ENCODE results near the gene ZNF124.
"Not testable (repeated sequence)": the region's sequence is repeated elsewhere in the genome, so short reads cannot be mapped to it uniquely, and the experiment has no call there.

ZNF124 gene

GRCh38 chr1:247172996-247173395 lies 1.2 kb upstream of the ZNF124 start:
- DNase-seq (ENCODE audit: low spot score), result no peak
- TF ChIP-seq CTCF (IDR thresholded peaks at IDR 0.05; ENCODE audit: extremely low read depth, missing control alignments), result no peak

- not testable (repeated sequence) for DNase-seq (ENCODE audit: low spot score)
These were observed 377 bp downstream of the ZNF124 start for GRCh38 chr1:247171443-247171842.

GRCh38 chr1:247165674-247166073 lies 6.1 kb downstream of the ZNF124 start:
- no peak for DNase-seq (ENCODE audit: low spot score)

GRCh38 chr1:247164694-247165093 lies 7.1 kb downstream of the ZNF124 start:
- DNase-seq (ENCODE audit: low spot score), result no peak
- TF ChIP-seq CTCF (IDR thresholded peaks at IDR 0.05; ENCODE audit: extremely low read depth, missing control alignments), result no peak

More at GRCh38 chr1:247165674-247166073, 6.1 kb downstream of the ZNF124 start:
- no peak for TF ChIP-seq CTCF (IDR thresholded peaks at IDR 0.05; ENCODE audit: extremely low read depth, missing control alignments)

GRCh38 chr1:247156787-247157232 lies 15.0 kb downstream of the ZNF124 start:
- no peak for DNase-seq (ENCODE audit: low spot score)
- no peak for TF ChIP-seq CTCF (IDR thresholded peaks at IDR 0.05; ENCODE audit: extremely low read depth, missing control alignments)

GRCh38 chr1:247147781-247148180 lies 24.0 kb downstream of the ZNF124 start:
- TF ChIP-seq CTCF (IDR thresholded peaks at IDR 0.05; ENCODE audit: extremely low read depth, missing control alignments), result no peak
- DNase-seq (ENCODE audit: low spot score), result no peak

GRCh38 chr1:247147120-247147519 lies 24.7 kb downstream of the ZNF124 start:
- DNase-seq (ENCODE audit: low spot score), result not testable (repeated sequence)

GRCh38 chr1:247146671-247147070 lies 25.1 kb downstream of the ZNF124 start:
- no peak for DNase-seq (ENCODE audit: low spot score)
- TF ChIP-seq CTCF (IDR thresholded peaks at IDR 0.05; ENCODE audit: extremely low read depth, missing control alignments), result no peak

- DNase-seq (ENCODE audit: low spot score), result no peak
- TF ChIP-seq CTCF (IDR thresholded peaks at IDR 0.05; ENCODE audit: extremely low read depth, missing control alignments), result no peak
These were observed 26.5 kb downstream of the ZNF124 start for GRCh38 chr1:247145279-247145678.

- DNase-seq (ENCODE audit: low spot score), result not testable (repeated sequence)
These were observed 32.3 kb downstream of the ZNF124 start for GRCh38 chr1:247139557-247139956.
